LNCaP clone FGC (cell line): ENCODE data around the gene ADAMTSL2.

Source experiments
- DNase-seq: peaks from one replicate; pipeline ENCODE4 v3.0.0-alpha.2; 2011; ENCODE audit warnings: low read depth
- H3K4me3 ChIP-seq: 2 replicates; pipeline ENCODE4 v1.5.1; 2011; ENCODE audit warnings: mild to moderate bottlenecking, low read depth, low read length, control low read depth
- CTCF ChIP-seq: IDR thresholded peaks from 2 replicates; pipeline ENCODE4 v1.5.1; 2012; ENCODE audit warnings: mild to moderate bottlenecking; ENCODE audit not compliant: control insufficient read depth, insufficient read depth; ENCODE audit errors: extremely low read depth

Gene ADAMTSL2

DNA sequence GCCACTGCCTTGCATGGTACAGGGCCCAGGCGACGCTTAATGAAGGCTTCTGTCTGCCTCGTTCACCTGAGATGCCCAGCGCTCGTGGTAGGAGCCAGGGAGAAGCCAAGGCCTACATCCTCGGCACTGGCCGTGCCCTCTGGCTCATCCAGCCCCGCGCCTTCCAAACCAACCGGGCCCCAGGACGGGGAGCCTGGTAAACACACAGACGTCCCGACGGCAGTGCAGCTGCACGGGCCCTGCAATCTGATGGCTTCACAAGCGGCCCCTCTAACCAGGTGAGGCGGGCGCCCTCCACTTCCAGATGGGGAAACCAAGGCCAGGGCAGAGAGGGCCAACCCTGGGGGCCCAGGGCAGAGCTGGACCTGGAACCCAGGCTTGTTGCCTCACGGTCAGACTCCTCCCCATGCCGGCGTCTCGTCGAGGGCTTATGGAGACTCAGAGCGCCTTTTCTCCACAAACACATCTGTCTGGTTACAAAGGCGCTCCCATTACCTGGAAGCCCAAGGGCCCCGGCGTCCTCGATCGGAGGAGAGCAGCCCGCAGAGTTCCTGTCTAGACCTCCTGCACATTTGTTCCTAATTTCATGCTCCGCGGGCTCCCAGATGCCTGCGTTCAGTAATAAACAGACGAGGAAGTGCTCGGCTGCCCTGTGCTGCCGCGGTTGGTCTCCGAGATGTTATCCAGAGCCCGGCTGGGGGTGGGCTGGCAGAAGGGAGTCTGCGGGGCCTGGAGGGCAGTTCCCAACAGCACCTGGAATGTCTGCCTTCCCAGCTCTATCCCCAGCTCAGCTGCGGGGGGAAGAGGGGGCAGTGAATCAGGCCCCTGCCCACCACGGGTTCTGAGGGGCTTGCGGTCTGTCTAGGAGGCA, 51.2 kb downstream of the ADAMTSL2 start:
- no peak for DNase-seq
- TF ChIP-seq CTCF: no peak
- H3K4me3 ChIP-seq: no peak overlapping the region

- no peak for TF ChIP-seq CTCF
- H3K4me3 ChIP-seq: no peak overlapping the region
- no peak for DNase-seq
Observed at GRCh38 chr9:133587051-133587450, 52.5 kb downstream of the ADAMTSL2 start.

- H3K4me3 ChIP-seq: no peak overlapping the region
- DNase-seq: no peak
Observed at GRCh38 chr9:133587466-133587865, 53.0 kb downstream of the ADAMTSL2 start.

GRCh38 chr9:133589454-133590227, 55.1 kb downstream of the ADAMTSL2 start:
- no peak for DNase-seq
- no peak overlapping the region for H3K4me3 ChIP-seq
- TF ChIP-seq CTCF: peak; percentile 39

More at GRCh38 chr9:133587466-133587865, 53.0 kb downstream of the ADAMTSL2 start:
- TF ChIP-seq CTCF: no peak

GRCh38 chr9:133590231-133590855, 55.8 kb downstream of the ADAMTSL2 start:
- DNase-seq: no peak
- TF ChIP-seq CTCF: no peak
- no peak overlapping the region for H3K4me3 ChIP-seq

DNA sequence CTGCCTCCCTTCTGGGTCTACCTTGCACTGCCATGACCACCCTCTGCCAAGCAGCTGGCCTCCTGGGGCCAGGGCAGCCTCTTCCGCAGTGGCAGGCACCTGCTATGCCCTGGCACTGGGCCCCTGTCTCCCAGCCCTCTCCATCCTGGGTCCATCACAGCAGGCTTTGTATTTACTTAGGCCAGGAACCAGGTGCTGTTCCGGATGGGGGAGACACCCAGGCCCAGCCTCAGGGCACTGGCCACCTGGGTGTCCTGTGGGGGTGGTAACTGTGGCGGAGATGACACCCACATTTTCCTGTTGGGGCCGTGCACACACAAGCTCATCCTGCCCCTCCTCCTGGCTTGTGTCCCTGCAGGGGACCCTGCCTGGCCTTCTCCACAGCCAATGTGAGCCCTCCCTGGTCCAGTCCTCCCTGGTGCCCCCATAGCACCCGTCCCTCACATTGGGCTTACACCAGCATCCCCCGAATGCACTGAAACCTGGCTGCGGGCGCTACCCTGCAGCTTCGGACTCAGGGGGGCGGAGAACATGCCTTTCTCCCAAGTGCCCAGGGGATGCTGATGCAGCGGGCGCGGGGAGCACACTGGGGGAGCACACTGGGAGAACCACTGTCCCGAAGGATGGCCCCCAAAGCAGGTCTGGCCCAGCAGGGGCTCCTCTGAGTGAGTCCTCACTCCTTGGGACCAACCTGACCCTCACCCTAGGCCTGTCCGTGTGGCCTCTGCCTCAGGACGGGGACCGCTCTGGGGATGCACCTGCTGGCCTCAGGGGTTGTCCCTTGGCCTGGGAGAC, 56.8 kb downstream of the ADAMTSL2 start:
- no peak for DNase-seq
- TF ChIP-seq CTCF: no peak
- H3K4me3 ChIP-seq: no peak overlapping the region
